H1 (cell line): ENCODE measurements around the gene FBXL16. TPM values are rescaled to one million over a fixed set of nuclear protein-coding genes. Genes with fewer than 3 reads are reported as not detected.
A peak's percentile ranks its signal among the peaks of the same experiment; 100 is the strongest.

ENCODE experiments used
- CTCF ChIA-PET: fragments of 300-600 bp; sonication (Branson Sonifier 250); formaldehyde crosslinking; loops from one replicate; lab custom pipeline; 2021; ENCODE audit not compliant: partially characterized antibody; lab: Charles Lee
- POLR2A ChIA-PET: fragments of 300-600 bp; sonication (Branson Sonifier 250); formaldehyde crosslinking; loops from one replicate; lab custom pipeline; 2021; ENCODE audit warnings: inconsistent platforms; ENCODE audit not compliant: partially characterized antibody; lab: Charles Lee
- DNase-seq, 2 experiments: peaks; one replicate each; pipeline versions ENCODE4 v3.0.0 to v3.0.0-alpha.2; 2010 to 2022; ENCODE audit warnings: low spot score in 2 of 2, low read depth in 1 of 2, mixed read lengths in 1 of 2
- FAIRE-seq: peaks from 2 replicates; lab custom pipeline; 2011; peaks lifted over from hg19 to GRCh38; lab: Jason Lieb, UNC
- H2AFZ ChIP-seq: 2 replicates; pipeline ENCODE4 v1.8.1; 2012; ENCODE audit warnings: low read length, inconsistent platforms
- H2AK5ac ChIP-seq: 2 replicates; pipeline ENCODE4 v1.6.1; 2013; ENCODE audit warnings: low read depth, low read length
- H2BK120ac ChIP-seq: replicated peaks from 2 replicates; pipeline ENCODE3; 2013; ENCODE audit warnings: low read depth, low read length, inconsistent platforms
- H2BK12ac ChIP-seq: 2 replicates; pipeline ENCODE4 v1.6.1; 2013; ENCODE audit warnings: low read depth, low read length
- H2BK15ac ChIP-seq: 2 replicates; pipeline ENCODE4 v1.6.1; 2013; ENCODE audit warnings: low read length
- H2BK20ac ChIP-seq: 2 replicates; pipeline ENCODE4 v1.6.1; 2013; ENCODE audit warnings: low read length
- H2BK5ac ChIP-seq: 2 replicates; pipeline ENCODE4 v1.6.1; 2013; ENCODE audit warnings: low read depth, low read length
- H3K14ac ChIP-seq: 2 replicates; pipeline ENCODE4 v1.6.1; 2013; ENCODE audit warnings: inconsistent platforms; ENCODE audit not compliant: insufficient read length
- H3K18ac ChIP-seq: 2 replicates; pipeline ENCODE4 v1.6.1; 2013; ENCODE audit warnings: low read length; ENCODE audit errors: extremely low read depth
- H3K23ac ChIP-seq: 2 replicates; pipeline ENCODE4 v1.6.1; 2013; ENCODE audit warnings: inconsistent platforms; ENCODE audit not compliant: insufficient read length
- H3K23me2 ChIP-seq: 2 replicates; pipeline ENCODE4 v1.6.1; 2013; ENCODE audit warnings: low read depth, low read length
- H3K27ac ChIP-seq: 2 replicates; pipeline ENCODE4 v1.6.1; 2011; ENCODE audit warnings: low read depth, low read length, inconsistent platforms
- H3K27me3 ChIP-seq, 4 experiments: replicated peaks in 1 of 4; 1 replicate in 1 of 4; 2 replicates in 3 of 4; pipeline versions ENCODE4 v1.6.1 to v1.8.1; 2011 to 2013; ENCODE audit warnings: low read length in 3 of 4, mild to moderate bottlenecking in 3 of 4, inconsistent platforms in 2 of 4, mixed read lengths in 2 of 4, moderate library complexity in 1 of 4; ENCODE audit not compliant: control insufficient read depth in 3 of 4, insufficient read depth in 3 of 4; ENCODE audit errors: extremely low read depth in 1 of 4
- H3K36me3 ChIP-seq, 4 experiments: 2 replicates each; pipeline versions ENCODE4 v1.6.1 to v1.8.1; 2011 to 2013; ENCODE audit warnings: mild to moderate bottlenecking in 4 of 4, low read length in 3 of 4, moderate library complexity in 2 of 4, control low read depth in 1 of 4, inconsistent platforms in 1 of 4; ENCODE audit not compliant: insufficient read depth in 4 of 4, control insufficient read depth in 2 of 4
- H3K4ac ChIP-seq: replicated peaks from 2 replicates; pipeline ENCODE3; 2013; ENCODE audit warnings: low read length, low read depth, mixed read lengths, inconsistent platforms; ENCODE audit not compliant: insufficient read length
- H3K4me1 ChIP-seq, 4 experiments: replicated peaks in 1 of 4; 1 replicate in 1 of 4; 2 replicates in 3 of 4; pipeline versions ENCODE4 v1.6.1 to v1.8.1; 2011 to 2013; ENCODE audit warnings: low read length in 3 of 4, inconsistent platforms in 2 of 4, mixed read lengths in 1 of 4; ENCODE audit not compliant: insufficient read depth in 4 of 4, control insufficient read depth in 3 of 4
- H3K4me2 ChIP-seq, 2 experiments: 2 replicates each; pipeline versions ENCODE4 v1.6.1 to v1.8.1; 2011 to 2013; ENCODE audit warnings: low read depth in 2 of 2, low read length in 2 of 2, control low read depth in 1 of 2, inconsistent platforms in 1 of 2, mild to moderate bottlenecking in 1 of 2; ENCODE audit not compliant: insufficient read depth in 1 of 2
- H3K4me3 ChIP-seq, 4 experiments: fragments of 200-600, 300-600 bp in 1 of 4; sonication (generic), shearing (Covaris generic), sonication (Bioruptor Twin) in 1 of 4; 2 replicates each; pipeline versions ENCODE4 v1.5.1 to v1.8.1; 2011 to 2016; ENCODE audit warnings: low read length in 4 of 4, low read depth in 3 of 4, control low read depth in 2 of 4, inconsistent platforms in 2 of 4, mild to moderate bottlenecking in 2 of 4, mixed read lengths in 1 of 4, moderate library complexity in 1 of 4; ENCODE audit not compliant: insufficient read depth in 2 of 4; ENCODE audit errors: extremely low read depth in 1 of 4
- H3K56ac ChIP-seq: replicated peaks from 2 replicates; pipeline ENCODE3; 2013; ENCODE audit warnings: low read depth, mild to moderate bottlenecking, mixed read lengths, low read length, inconsistent platforms; ENCODE audit not compliant: insufficient read length
- H3K79me1 ChIP-seq: 2 replicates; pipeline ENCODE4 v1.6.1; 2013; ENCODE audit warnings: low read depth, low read length, control low read depth
- H3K79me2 ChIP-seq, 2 experiments: 2 replicates each; pipeline versions ENCODE4 v1.6.1 to v1.8.1; 2012 to 2013; ENCODE audit warnings: low read length in 2 of 2, mild to moderate bottlenecking in 2 of 2, inconsistent platforms in 1 of 2; ENCODE audit not compliant: insufficient read depth in 2 of 2, control insufficient read depth in 1 of 2
- H3K9ac ChIP-seq, 4 experiments: replicated peaks in 1 of 4; 1 replicate in 1 of 4; 2 replicates in 3 of 4; pipeline versions ENCODE4 v1.6.1 to v1.8.1; 2011 to 2013; ENCODE audit warnings: low read depth in 3 of 4, low read length in 3 of 4, control low read depth in 2 of 4, mild to moderate bottlenecking in 2 of 4, moderate library complexity in 2 of 4, inconsistent platforms in 1 of 4; ENCODE audit errors: extremely low read depth in 1 of 4
- H3K9me3 ChIP-seq, 2 experiments: 2 replicates each; pipeline versions ENCODE4 v1.6.1 to v1.8.1; 2012 to 2013; ENCODE audit warnings: mild to moderate bottlenecking in 2 of 2, moderate library complexity in 2 of 2, control low read depth in 1 of 2, inconsistent platforms in 1 of 2, low read depth in 1 of 2, low read length in 1 of 2, mixed read lengths in 1 of 2; ENCODE audit not compliant: insufficient read depth in 2 of 2
- H4K20me1 ChIP-seq, 2 experiments: replicated peaks in 1 of 2; 2 replicates each; pipeline versions ENCODE3 to v1.8.1; 2011 to 2013; ENCODE audit warnings: inconsistent platforms in 2 of 2, low read length in 2 of 2, mild to moderate bottlenecking in 1 of 2; ENCODE audit not compliant: insufficient read depth in 2 of 2, control insufficient read depth in 1 of 2
- H4K5ac ChIP-seq: 2 replicates; pipeline ENCODE4 v1.6.1; 2013; ENCODE audit warnings: low read length, low read depth, mixed read lengths, inconsistent platforms; ENCODE audit not compliant: insufficient read length
- H4K8ac ChIP-seq: 2 replicates; pipeline ENCODE4 v1.8.0; 2013; ENCODE audit warnings: mild to moderate bottlenecking, moderate library complexity, low read length, inconsistent platforms; ENCODE audit not compliant: insufficient read depth; ENCODE audit errors: extremely low read depth
- H4K91ac ChIP-seq: replicated peaks from 2 replicates; pipeline ENCODE3; 2013; ENCODE audit warnings: low read length, mixed read lengths, inconsistent platforms; ENCODE audit not compliant: insufficient read length
- EP300 ChIP-seq, 2 experiments: IDR thresholded peaks; 1 replicate in 1 of 2; 2 replicates in 1 of 2; pipeline ENCODE4 v1.6.1; 2011 to 2012; ENCODE audit warnings: low read depth in 2 of 2, low read length in 2 of 2, mild to moderate bottlenecking in 2 of 2, borderline replicate concordance in 1 of 2, inconsistent platforms in 1 of 2, moderate library complexity in 1 of 2
- SIN3A ChIP-seq, 2 experiments: IDR thresholded peaks in 1 of 2; conservative IDR thresholded peaks in 1 of 2; 2 replicates each; pipeline ENCODE4 v1.6.1; 2011 to 2012; ENCODE audit warnings: low read length in 2 of 2, improper control_type of control experiment in 1 of 2, low read depth in 1 of 2, mild to moderate bottlenecking in 1 of 2
- WGBS, 2 experiments: shearing (Covaris generic) in 1 of 2; methylation state at CpG; one replicate each; pipeline versions ENCODE4 v1.1.6 to v1.1.7; 2013 to 2015; ENCODE audit warnings: low lambda C conversion rate in 2 of 2, mixed read lengths in 2 of 2, inconsistent platforms in 1 of 2, low coverage in 1 of 2, missing lambda C conversion rate in 1 of 2; ENCODE audit not compliant: insufficient replicate concordance in 2 of 2, insufficient coverage in 1 of 2, insufficient read length in 1 of 2; ENCODE audit errors: extremely low coverage in 1 of 2, missing lambda C conversion rate in 1 of 2; 5-methylcytosine and 5-hydroxymethylcytosine counted together
- long read RNA-seq, 2 experiments: library from RNA in 1 of 2; library from capped mRNA in 1 of 2; stranded (forward); transcript quantifications; one replicate each; pipeline ENCODE4 v2.0.0, GENCODE V29; 2021; ENCODE audit warnings: inconsistent platforms in 1 of 2
- polyA minus RNA-seq, 3 experiments: library from RNA; depleted of rRNA, polyadenylated mRNA; stranded (reverse); fragments of >200 nt; gene quantifications; 1 replicate in 2 of 3; 2 replicates in 1 of 3; pipeline ENCODE4 v1.2.3, GENCODE V29; 2011
- polyA plus RNA-seq, 7 experiments: library from polyadenylated mRNA; depleted of rRNA in 3 of 7; stranded (reverse) in 5 of 7; unstranded in 2 of 7; fragments of >200 nt in 5 of 7; fragments of 200-250 nt in 2 of 7; gene quantifications; 1 replicate in 5 of 7; 2 replicates in 1 of 7; 4 replicates in 1 of 7; pipeline versions ENCODE4 v1.2.1 to v1.2.3, GENCODE V29; 2011 to 2013; ENCODE audit warnings: missing spikeins in 2 of 7, mixed read lengths in 2 of 7
- total RNA-seq: library from RNA; stranded (reverse); fragmentation: NEBNext Ultra II Directional; extraction: Animal tissue kit (Norgen Biotek cat#: 25700); gene quantifications from 2 replicates; pipeline ENCODE4 v1.2.1, GENCODE V29; 2021

FBXL16 gene
- total RNA-seq, result 10.3 and 12.5 TPM in 2 replicates
- polyA plus RNA-seq (2011; rRNA removed), result 12.8 and 21.9 TPM in 2 replicates
- polyA plus RNA-seq (2011; cell fraction: cytosol; rRNA removed), result 10.8 TPM
- 15.2 TPM for polyA plus RNA-seq (2011; cell fraction: nucleus; rRNA removed)
- polyA plus RNA-seq (2012, experiment 1 of 2), result 6.9 to 31.1 TPM (median 29.9 TPM) in 4 replicates
- polyA plus RNA-seq (2012, experiment 2 of 2), result 7.1 TPM
- polyA plus RNA-seq (2013, experiment 1 of 2), result 15.8 TPM
- polyA plus RNA-seq (2013, experiment 2 of 2), result 14.3 TPM
- 3.3 and 3.8 TPM in 2 replicates for polyA minus RNA-seq (2011; rRNA and poly(A)+ RNA removed)
- polyA minus RNA-seq (2011; cell fraction: cytosol; rRNA and poly(A)+ RNA removed), result 10.3 TPM
- 7.1 TPM for polyA minus RNA-seq (2011; cell fraction: nucleus; rRNA and poly(A)+ RNA removed)
- long read RNA-seq, experiment 1, partial matches to known transcripts, result 1 of 23 reads
- long read RNA-seq, experiment 1, other reads (novel, unspliced or antisense), result 17 of 23 reads
- long read RNA-seq, experiment 2, result 0 reads

- no peak within 1 kb of the TSS for H2AFZ ChIP-seq
- H2BK15ac ChIP-seq, result no peak within 1 kb of the TSS
- peaks cover 8 to 26% of the 10 kb centered on the region in 2 experiments for H4K20me1 ChIP-seq
- H3K79me1 ChIP-seq, result no peaks in the 10 kb centered on the region
- no peak within 1 kb of the TSS for H4K5ac ChIP-seq
- 5% methylated on average over 24 of the region's 115 CpGs; no CpG with 5 or more reads in 1 of the 2 experiments for WGBS, 2 experiments
- H3K36me3 ChIP-seq, result no peaks in the 10 kb centered on the region
- peak in 1 of 2 experiments; percentile 56 for DNase-seq
- H3K4me1 ChIP-seq, result peaks cover 0 to 9% (median 5%) of the 10 kb centered on the region in 4 experiments; a peak in 4 of 7 replicates
- H3K14ac ChIP-seq, result no peak within 1 kb of the TSS
- H2BK120ac ChIP-seq, result no peak within 1 kb of the TSS
- H4K8ac ChIP-seq, result peak within 1 kb of the TSS; percentile 85
- H3K27me3 ChIP-seq, result peaks cover 58 to 91% (median 78%) of the 10 kb centered on the region in 4 experiments
- no peak within 1 kb of the TSS for H2BK20ac ChIP-seq
- no peak within 1 kb of the TSS for H2AK5ac ChIP-seq
- no peak within 1 kb of the TSS for H3K9ac ChIP-seq
- no peak within 1 kb of the TSS for H3K4ac ChIP-seq
- peaks cover 12% of the 10 kb centered on the region; the same call in 1 of the 2 replicates for H3K23me2 ChIP-seq
- H2BK12ac ChIP-seq, result no peak within 1 kb of the TSS
- H2BK5ac ChIP-seq, result no peak within 1 kb of the TSS
- H3K4me3 ChIP-seq, result peak within 1 kb of the TSS; percentile 34 to 69 (median 50)
- peak within 1 kb of the TSS; percentile 66 to 92 for H3K4me2 ChIP-seq
- ChIA-PET POLR2A (interaction anchor here (1.1 to 2.1 kb wide), 4 partner anchors 15 to 26 kb away, joined by 3 to 12 read pairs (median 6); partner anchors contain the start of genes CCDC78 and WDR24), CTCF (interaction anchor here (1.1 to 33.4 kb wide), 3 partner anchors 19 to 350 kb away, joined by 3 to 977 read pairs (median 5); partner anchors contain the start of genes ANTKMT, CCDC78, CIAO3 and HAGHL)
- H3K27ac ChIP-seq, result no peak within 1 kb of the TSS
- H4K91ac ChIP-seq, result no peak within 1 kb of the TSS
- H3K23ac ChIP-seq, result no peak within 1 kb of the TSS
- no peak for FAIRE-seq
- H3K18ac ChIP-seq, result no peak within 1 kb of the TSS; the same call in 1 of the 2 replicates
- no peaks in the 10 kb centered on the region for H3K79me2 ChIP-seq
- H3K9me3 ChIP-seq, result no peaks in the 10 kb centered on the region
- H3K56ac ChIP-seq, result no peak within 1 kb of the TSS
- TF ChIP-seq EP300 (IDR thresholded peaks at IDR 0.05; ENCODE audit: borderline replicate concordance in 1 of 2, low read depth in 2 of 2, low read length in 2 of 2) (no peak), SIN3A (conservative IDR thresholded peaks at IDR 0.05 in 1 of 2, IDR thresholded peaks at IDR 0.05 in 1 of 2; ENCODE audit: low read depth in 1 of 2, low read length in 2 of 2) (peak in 1 of 2 experiments; percentile 12; a peak in 1 of 4 replicates)
- TF ChIP-seq, all 59 proteins: peak for 1
These were observed at the start of gene FBXL16 for GRCh38 chr16:705431-706188. Gene FBXL16, minus strand, starts transcription at chr16:705801. Its CDS starts 8,396 bp downstream, at chr16:697405.
